HepG2 (cell line): ENCODE results near the gene CHKA. TPM values are rescaled to one million over a fixed set of nuclear protein-coding genes. Genes with fewer than 3 reads are reported as not detected.
A peak's percentile ranks its signal among the peaks of the same experiment; 100 is the strongest.

Source experiments
- ATAD3A ChIP-seq: sonication (generic); formaldehyde crosslinking; IDR thresholded peaks from 2 replicates; pipeline ENCODE4 v1.4.0; 2020; ENCODE audit warnings: missing genetic modification reagents
- DNMT3B ChIP-seq: conservative IDR thresholded peaks from 2 replicates; pipeline ENCODE4 v1.6.1; 2016; ENCODE audit warnings: missing biosample characterization, control low read depth
- ESRRA ChIP-seq: sonication (generic); formaldehyde crosslinking; IDR thresholded peaks from 2 replicates; pipeline ENCODE4 v1.5.1; 2020; ENCODE audit warnings: mild to moderate bottlenecking, low read depth, missing genetic modification reagents
- JARID2 ChIP-seq: sonication (generic); formaldehyde crosslinking; IDR thresholded peaks from 2 replicates; pipeline ENCODE4 v1.8.1; 2023; ENCODE audit warnings: missing genetic modification reagents, inconsistent platforms; ENCODE audit not compliant: insufficient replicate concordance
- KDM1A ChIP-seq: IDR thresholded peaks from 2 replicates; pipeline ENCODE4 v1.6.1; 2016; ENCODE audit warnings: missing compliant biosample characterization
- KDM2A ChIP-seq: sonication (generic); formaldehyde crosslinking; IDR thresholded peaks from 2 replicates; pipeline ENCODE4 v1.4.0; 2020; ENCODE audit warnings: low read depth, missing genetic modification reagents, borderline replicate concordance
- KLF13 ChIP-seq: sonication (generic); formaldehyde crosslinking; IDR thresholded peaks from 2 replicates; pipeline ENCODE4 v1.4.0; 2020; ENCODE audit warnings: mild to moderate bottlenecking, missing genetic modification reagents
- LCORL ChIP-seq, 2 experiments: fragments of 450-650 bp in 1 of 2; sonication (generic) in 1 of 2; formaldehyde crosslinking in 1 of 2; IDR thresholded peaks; 2 replicates each; pipeline versions ENCODE4 v1.5.0 to v1.6.1; 2017 to 2020; ENCODE audit warnings: antibody characterized with exemption in 1 of 2, missing genetic modification reagents in 1 of 2
- SOX6 ChIP-seq, 2 experiments: fragments of 450-650 bp in 1 of 2; sonication (generic) in 1 of 2; formaldehyde crosslinking in 1 of 2; IDR thresholded peaks; 2 replicates each; pipeline versions ENCODE4 v1.4.0 to v1.6.1; 2017 to 2020; ENCODE audit warnings: antibody characterized with exemption in 1 of 2, mild to moderate bottlenecking in 1 of 2, missing genetic modification reagents in 1 of 2
- SRSF9 ChIP-seq: fragments of 200-400 bp; formaldehyde crosslinking; IDR thresholded peaks from 2 replicates; pipeline ENCODE4 v1.6.1; 2018; ENCODE audit warnings: borderline replicate concordance, mild to moderate bottlenecking, low read depth, low read length; ENCODE audit not compliant: insufficient read depth, poor library complexity, severe bottlenecking
- ZNF431 ChIP-seq: sonication (generic); formaldehyde crosslinking; IDR thresholded peaks from 2 replicates; pipeline ENCODE4 v1.9.0; 2022; ENCODE audit warnings: missing genetic modification reagents, low read depth, mild to moderate bottlenecking, borderline replicate concordance
- ZNF564 ChIP-seq: sonication (generic); formaldehyde crosslinking; IDR thresholded peaks from 2 replicates; pipeline ENCODE4 v1.8.1; 2023; ENCODE audit warnings: mild to moderate bottlenecking, missing genetic modification reagents
- ZSCAN22 ChIP-seq: sonication (generic); formaldehyde crosslinking; IDR thresholded peaks from 2 replicates; pipeline ENCODE4 v1.4.0; 2020; ENCODE audit warnings: mild to moderate bottlenecking, missing genetic modification reagents
- polyA plus RNA-seq, 8 experiments: library from polyadenylated mRNA; depleted of rRNA in 3 of 8; stranded (reverse) in 7 of 8; unstranded in 1 of 8; fragments of >200 nt; fragmentation: Illumina TruSeq in 4 of 8; extraction: Trizol in 4 of 8; gene quantifications; 2 replicates each; pipeline versions ENCODE4 v1.2.1 to v1.2.3, GENCODE V29; 2011 to 2016; ENCODE audit warnings: low read depth in 4 of 8, missing spikeins in 1 of 8, mixed read lengths in 1 of 8; ENCODE audit not compliant: insufficient read depth in 1 of 8
- total RNA-seq, 5 experiments: library from RNA; depleted of rRNA; stranded (reverse); fragments of >200 nt; fragmentation: Illumina TruSeq; extraction: Trizol; gene quantifications; 2 replicates each; pipeline ENCODE4 v1.2.3, GENCODE V29; 2016; ENCODE audit warnings: low read depth in 1 of 5
- TF ChIP-seq, protein P1 (sequence below): sonication (generic); formaldehyde crosslinking; IDR thresholded peaks from 2 replicates; pipeline ENCODE4; 2020; ENCODE audit warnings: missing genetic modification reagents, mild to moderate bottlenecking, borderline replicate concordance
- TF ChIP-seq, protein P2 (sequence below), 2 experiments: sonication (generic) in 1 of 2; formaldehyde crosslinking in 1 of 2; IDR thresholded peaks; 2 replicates each; pipeline versions ENCODE4 v1.4.0 to v1.6.1; 2018 to 2020; ENCODE audit warnings: missing genetic modification reagents in 2 of 2, borderline replicate concordance in 1 of 2, low read depth in 1 of 2, mild to moderate bottlenecking in 1 of 2, missing biosample characterization in 1 of 2
- TF ChIP-seq, protein P3 (sequence below): sonication (generic); formaldehyde crosslinking; IDR thresholded peaks from 2 replicates; pipeline ENCODE4 v1.9.0; 2022; ENCODE audit warnings: missing genetic modification reagents, mild to moderate bottlenecking, borderline replicate concordance
- TF ChIP-seq, protein P4 (sequence below): sonication (generic); formaldehyde crosslinking; IDR thresholded peaks from 2 replicates; pipeline ENCODE4 v1.4.0; 2020; ENCODE audit warnings: missing genetic modification reagents, borderline replicate concordance

The CHKA gene
- total and polyA plus RNA-seq, 2 of the 13 experiments (the other 11 are each of a cell fraction or from before 2014, with no cell fraction given), result 71.6 to 92.7 TPM

- TF ChIP-seq, protein P1, sequence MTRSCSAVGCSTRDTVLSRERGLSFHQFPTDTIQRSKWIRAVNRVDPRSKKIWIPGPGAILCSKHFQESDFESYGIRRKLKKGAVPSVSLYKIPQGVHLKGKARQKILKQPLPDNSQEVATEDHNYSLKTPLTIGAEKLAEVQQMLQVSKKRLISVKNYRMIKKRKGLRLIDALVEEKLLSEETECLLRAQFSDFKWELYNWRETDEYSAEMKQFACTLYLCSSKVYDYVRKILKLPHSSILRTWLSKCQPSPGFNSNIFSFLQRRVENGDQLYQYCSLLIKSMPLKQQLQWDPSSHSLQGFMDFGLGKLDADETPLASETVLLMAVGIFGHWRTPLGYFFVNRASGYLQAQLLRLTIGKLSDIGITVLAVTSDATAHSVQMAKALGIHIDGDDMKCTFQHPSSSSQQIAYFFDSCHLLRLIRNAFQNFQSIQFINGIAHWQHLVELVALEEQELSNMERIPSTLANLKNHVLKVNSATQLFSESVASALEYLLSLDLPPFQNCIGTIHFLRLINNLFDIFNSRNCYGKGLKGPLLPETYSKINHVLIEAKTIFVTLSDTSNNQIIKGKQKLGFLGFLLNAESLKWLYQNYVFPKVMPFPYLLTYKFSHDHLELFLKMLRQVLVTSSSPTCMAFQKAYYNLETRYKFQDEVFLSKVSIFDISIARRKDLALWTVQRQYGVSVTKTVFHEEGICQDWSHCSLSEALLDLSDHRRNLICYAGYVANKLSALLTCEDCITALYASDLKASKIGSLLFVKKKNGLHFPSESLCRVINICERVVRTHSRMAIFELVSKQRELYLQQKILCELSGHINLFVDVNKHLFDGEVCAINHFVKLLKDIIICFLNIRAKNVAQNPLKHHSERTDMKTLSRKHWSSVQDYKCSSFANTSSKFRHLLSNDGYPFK (CRISPR knock-in tag), result no peak
- TF ChIP-seq, protein P2, sequence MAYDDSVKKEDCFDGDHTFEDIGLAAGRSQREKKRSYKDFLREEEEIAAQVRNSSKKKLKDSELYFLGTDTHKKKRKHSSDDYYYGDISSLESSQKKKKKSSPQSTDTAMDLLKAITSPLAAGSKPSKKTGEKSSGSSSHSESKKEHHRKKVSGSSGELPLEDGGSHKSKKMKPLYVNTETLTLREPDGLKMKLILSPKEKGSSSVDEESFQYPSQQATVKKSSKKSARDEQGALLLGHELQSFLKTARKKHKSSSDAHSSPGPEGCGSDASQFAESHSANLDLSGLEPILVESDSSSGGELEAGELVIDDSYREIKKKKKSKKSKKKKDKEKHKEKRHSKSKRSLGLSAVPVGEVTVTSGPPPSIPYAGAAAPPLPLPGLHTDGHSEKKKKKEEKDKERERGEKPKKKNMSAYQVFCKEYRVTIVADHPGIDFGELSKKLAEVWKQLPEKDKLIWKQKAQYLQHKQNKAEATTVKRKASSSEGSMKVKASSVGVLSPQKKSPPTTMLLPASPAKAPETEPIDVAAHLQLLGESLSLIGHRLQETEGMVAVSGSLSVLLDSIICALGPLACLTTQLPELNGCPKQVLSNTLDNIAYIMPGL (CRISPR knock-in tag; IDR thresholded peaks at IDR 0.05; ENCODE audit: borderline replicate concordance in 1 of 2, low read depth in 1 of 2), result peak in 1 of 2 experiments; percentile 44; a peak in 1 of 4 replicates
- TF ChIP-seq SOX6 (IDR thresholded peaks at IDR 0.05) (no peak), SOX6 (CRISPR knock-in tag; IDR thresholded peaks at IDR 0.05) (peak; percentile 34), KLF13 (0 out of 2 replicates have a peak, but pooled peaks have one; percentile 56), ZNF431 (CRISPR knock-in tag) (no peak; the same call in 1 of the 2 replicates), ZNF564 (CRISPR knock-in tag) (peak; percentile 54; the same call in 1 of the 2 replicates), SRSF9 (no peak), KDM1A (CRISPR knock-in tag) (peak; percentile 95), JARID2 (CRISPR knock-in tag) (no peak), ZSCAN22 (CRISPR knock-in tag) (no peak; the same call in 1 of the 2 replicates), KDM2A (CRISPR knock-in tag) (peak; percentile 44; the same call in 1 of the 2 replicates), ESRRA (peak; percentile 63), ATAD3A (no peak), DNMT3B (CRISPR knock-in tag) (no peak), LCORL (IDR thresholded peaks at IDR 0.05) (no peak), LCORL (CRISPR knock-in tag; IDR thresholded peaks at IDR 0.05) (peak; percentile 28)
- TF ChIP-seq, protein P3, sequence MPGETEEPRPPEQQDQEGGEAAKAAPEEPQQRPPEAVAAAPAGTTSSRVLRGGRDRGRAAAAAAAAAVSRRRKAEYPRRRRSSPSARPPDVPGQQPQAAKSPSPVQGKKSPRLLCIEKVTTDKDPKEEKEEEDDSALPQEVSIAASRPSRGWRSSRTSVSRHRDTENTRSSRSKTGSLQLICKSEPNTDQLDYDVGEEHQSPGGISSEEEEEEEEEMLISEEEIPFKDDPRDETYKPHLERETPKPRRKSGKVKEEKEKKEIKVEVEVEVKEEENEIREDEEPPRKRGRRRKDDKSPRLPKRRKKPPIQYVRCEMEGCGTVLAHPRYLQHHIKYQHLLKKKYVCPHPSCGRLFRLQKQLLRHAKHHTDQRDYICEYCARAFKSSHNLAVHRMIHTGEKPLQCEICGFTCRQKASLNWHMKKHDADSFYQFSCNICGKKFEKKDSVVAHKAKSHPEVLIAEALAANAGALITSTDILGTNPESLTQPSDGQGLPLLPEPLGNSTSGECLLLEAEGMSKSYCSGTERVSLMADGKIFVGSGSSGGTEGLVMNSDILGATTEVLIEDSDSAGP (CRISPR knock-in tag), result peak; percentile 40; the same call in 1 of the 2 replicates
- TF ChIP-seq, protein P4, sequence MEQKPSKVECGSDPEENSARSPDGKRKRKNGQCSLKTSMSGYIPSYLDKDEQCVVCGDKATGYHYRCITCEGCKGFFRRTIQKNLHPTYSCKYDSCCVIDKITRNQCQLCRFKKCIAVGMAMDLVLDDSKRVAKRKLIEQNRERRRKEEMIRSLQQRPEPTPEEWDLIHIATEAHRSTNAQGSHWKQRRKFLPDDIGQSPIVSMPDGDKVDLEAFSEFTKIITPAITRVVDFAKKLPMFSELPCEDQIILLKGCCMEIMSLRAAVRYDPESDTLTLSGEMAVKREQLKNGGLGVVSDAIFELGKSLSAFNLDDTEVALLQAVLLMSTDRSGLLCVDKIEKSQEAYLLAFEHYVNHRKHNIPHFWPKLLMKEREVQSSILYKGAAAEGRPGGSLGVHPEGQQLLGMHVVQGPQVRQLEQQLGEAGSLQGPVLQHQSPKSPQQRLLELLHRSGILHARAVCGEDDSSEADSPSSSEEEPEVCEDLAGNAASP (CRISPR knock-in tag), result peak; percentile 26; the same call in 1 of the 2 replicates
These were observed 6.8 kb upstream of the CHKA start (continued) for GRCh38 chr11:68127714-68128681.
